ENCODE measurements around the gene CRIP2. TPM values are rescaled to one million over a fixed set of nuclear protein-coding genes. Genes with fewer than 3 reads are reported as not detected.

The CRIP2 gene
- total RNA-seq, 2 experiments from 2014 or later, result 0.16 to 0.41 TPM

GRCh38 chr14:105500726-105501101, 26.1 kb downstream of the CRIP2 start:
- no peak for DNase-seq
- H3K27ac Mint-ChIP-seq, result no peak overlapping the region
- H3K9me3 Mint-ChIP-seq, result no peaks in the 10 kb centered on the region
- H3K36me3 Mint-ChIP-seq, result no peaks in the 10 kb centered on the region
- no peaks in the 10 kb centered on the region for H3K4me1 Mint-ChIP-seq
- no peak overlapping the region for H3K4me3 Mint-ChIP-seq
- peaks cover 9% of the 10 kb centered on the region for H3K27me3 Mint-ChIP-seq

GRCh38 chr14:105501504-105502291, 27.1 kb downstream of the CRIP2 start:
- no peak for DNase-seq
- no peaks in the 10 kb centered on the region for H3K9me3 Mint-ChIP-seq
- no peak overlapping the region for H3K27ac Mint-ChIP-seq
- H3K27me3 Mint-ChIP-seq, result peaks cover 16% of the 10 kb centered on the region
- no peak overlapping the region for H3K4me3 Mint-ChIP-seq
- no peaks in the 10 kb centered on the region for H3K36me3 Mint-ChIP-seq
- no peaks in the 10 kb centered on the region for H3K4me1 Mint-ChIP-seq

DNA sequence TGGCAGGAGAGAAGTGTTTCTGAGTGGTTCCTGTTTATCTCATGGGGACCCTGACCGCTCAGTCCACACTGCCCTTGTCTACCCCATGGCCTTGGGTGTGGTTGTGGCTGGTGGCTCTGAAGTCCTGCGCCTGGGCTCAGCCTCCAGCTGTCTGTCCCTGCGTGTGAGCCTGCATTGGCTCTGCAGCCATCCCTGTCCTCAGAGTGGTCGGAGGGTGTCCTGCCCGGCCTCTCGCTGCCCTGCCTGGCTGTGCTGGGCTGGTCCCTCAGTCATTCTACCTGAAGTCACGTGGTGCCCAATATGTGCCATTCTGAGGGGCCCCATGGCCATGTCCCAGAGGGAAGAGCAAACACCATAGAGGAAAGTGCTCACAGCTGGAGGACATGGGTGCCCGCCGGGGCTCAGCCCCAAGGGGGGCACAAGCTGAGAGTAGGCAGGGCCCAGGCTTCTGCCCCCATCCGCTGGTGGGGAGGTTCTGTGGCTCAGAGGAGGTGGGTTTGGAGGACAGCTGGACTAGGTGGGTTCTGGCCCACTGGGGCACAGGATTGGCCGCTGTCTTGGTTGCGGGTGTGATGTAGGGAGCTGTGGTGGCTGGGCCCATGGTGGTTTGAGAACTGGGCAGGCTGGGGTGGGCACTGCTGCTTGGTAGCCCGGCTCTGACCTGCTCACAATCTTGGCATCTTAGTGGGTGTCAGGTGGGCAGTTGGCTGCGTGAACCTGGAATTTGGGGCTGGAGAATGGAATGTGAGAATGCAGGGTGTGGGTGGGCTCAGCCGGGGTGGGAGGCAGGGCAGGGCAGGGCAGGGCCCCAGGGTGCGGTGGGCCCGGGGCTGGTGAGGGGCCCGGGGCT, 28.1 kb downstream of the CRIP2 start:
- Mint-ChIP-seq H3K27ac (no peak overlapping the region), H3K27me3 (peaks cover 24% of the 10 kb centered on the region), H3K36me3 (no peaks in the 10 kb centered on the region), H3K9me3 (no peaks in the 10 kb centered on the region), H3K4me1 (no peaks in the 10 kb centered on the region), H3K4me3 (no peak overlapping the region)
- DNase-seq, result no peak

GRCh38 chr14:105503296-105503640, 28.6 kb downstream of the CRIP2 start:
- Mint-ChIP-seq H3K9me3 (no peaks in the 10 kb centered on the region), H3K4me3 (no peak overlapping the region), H3K4me1 (no peaks in the 10 kb centered on the region), H3K27ac (no peak overlapping the region), H3K36me3 (no peaks in the 10 kb centered on the region), H3K27me3 (peaks cover 30% of the 10 kb centered on the region)
- DNase-seq, result no peak

DNA sequence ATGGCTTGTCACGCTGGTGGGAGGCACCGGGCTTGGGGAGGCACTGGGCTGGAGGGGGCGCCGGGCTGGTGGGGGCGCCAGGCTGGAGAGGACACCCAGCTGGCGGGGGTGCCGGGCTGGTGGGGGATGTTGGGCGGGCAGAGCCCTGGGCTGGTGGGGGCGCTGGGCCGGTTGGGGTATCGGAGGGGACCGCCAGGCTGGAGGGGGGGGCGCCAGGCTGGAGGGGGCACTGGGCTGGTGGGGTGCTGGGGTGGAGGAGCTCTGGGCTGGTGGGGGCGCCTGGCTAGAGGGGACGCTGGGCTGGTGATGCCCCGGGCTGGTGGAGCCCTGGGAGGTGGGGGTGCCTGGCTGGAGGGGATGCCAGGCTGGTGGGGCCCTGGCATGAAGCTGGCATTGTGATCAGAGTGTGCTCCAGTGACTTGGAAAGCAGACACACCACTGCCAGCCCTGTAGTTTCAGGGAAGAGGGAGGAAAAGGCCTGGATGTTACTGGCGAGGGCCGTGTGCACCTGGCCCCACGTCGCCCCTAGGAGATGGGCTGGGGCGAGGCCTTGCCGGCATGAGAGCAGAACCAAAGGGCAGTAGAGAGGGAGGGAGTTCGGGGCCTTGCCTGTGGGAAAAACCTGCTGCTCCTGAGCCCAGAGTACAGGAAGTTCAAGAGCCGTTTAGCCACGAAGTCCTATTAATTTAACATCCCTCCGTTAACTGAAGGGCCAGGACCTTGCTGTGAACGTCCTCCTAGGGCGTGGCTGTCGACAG, 29.5 kb downstream of the CRIP2 start:
- H3K36me3 Mint-ChIP-seq, result no peaks in the 10 kb centered on the region

DNA sequence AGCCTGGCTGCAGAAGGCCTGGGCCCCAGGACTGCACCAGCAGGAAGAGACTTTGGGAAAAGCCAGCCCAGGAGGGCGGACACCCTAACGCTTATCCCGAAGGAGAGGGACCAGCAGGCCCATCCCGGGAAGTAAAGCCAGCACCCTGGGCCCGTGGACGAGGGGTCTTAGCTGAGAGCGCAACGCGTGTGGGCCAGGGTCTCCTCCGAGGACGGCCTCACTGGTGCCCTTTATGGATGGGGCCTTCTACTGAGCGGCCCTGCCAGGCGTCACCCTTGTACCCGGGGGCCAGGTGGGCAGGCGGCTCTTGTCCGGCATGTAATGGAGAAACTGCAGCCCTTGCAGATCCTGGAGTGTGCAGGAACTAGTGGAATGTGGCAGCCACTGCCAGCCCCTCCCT, 30.5 kb downstream of the CRIP2 start:
- no peaks in the 10 kb centered on the region for H3K36me3 Mint-ChIP-seq
- no peaks in the 10 kb centered on the region for H3K9me3 Mint-ChIP-seq
- H3K27ac Mint-ChIP-seq, result no peak overlapping the region
- no peaks in the 10 kb centered on the region for H3K4me1 Mint-ChIP-seq
- no peak for DNase-seq
- no peak overlapping the region for H3K4me3 Mint-ChIP-seq
- peaks cover 37% of the 10 kb centered on the region for H3K27me3 Mint-ChIP-seq

More for the DNA sequence above, 29.5 kb downstream of the CRIP2 start:
- H3K27me3 Mint-ChIP-seq, result peaks cover 37% of the 10 kb centered on the region
- H3K4me1 Mint-ChIP-seq, result no peaks in the 10 kb centered on the region
- no peaks in the 10 kb centered on the region for H3K9me3 Mint-ChIP-seq
- no peak for DNase-seq
- H3K4me3 Mint-ChIP-seq, result no peak overlapping the region
- no peak overlapping the region for H3K27ac Mint-ChIP-seq

GRCh38 chr14:105507247-105507646, 32.6 kb downstream of the CRIP2 start:
- no peak for DNase-seq
- Mint-ChIP-seq H3K4me1 (no peaks in the 10 kb centered on the region), H3K36me3 (no peaks in the 10 kb centered on the region), H3K27me3 (peaks cover 42% of the 10 kb centered on the region), H3K9me3 (no peaks in the 10 kb centered on the region), H3K4me3 (no peak overlapping the region), H3K27ac (no peak overlapping the region)

- H3K36me3 Mint-ChIP-seq, result no peaks in the 10 kb centered on the region
- no peak overlapping the region for H3K27ac Mint-ChIP-seq
- DNase-seq, result no peak
Measured at GRCh38 chr14:105508069-105508468, 33.4 kb downstream of the CRIP2 start.

DNA sequence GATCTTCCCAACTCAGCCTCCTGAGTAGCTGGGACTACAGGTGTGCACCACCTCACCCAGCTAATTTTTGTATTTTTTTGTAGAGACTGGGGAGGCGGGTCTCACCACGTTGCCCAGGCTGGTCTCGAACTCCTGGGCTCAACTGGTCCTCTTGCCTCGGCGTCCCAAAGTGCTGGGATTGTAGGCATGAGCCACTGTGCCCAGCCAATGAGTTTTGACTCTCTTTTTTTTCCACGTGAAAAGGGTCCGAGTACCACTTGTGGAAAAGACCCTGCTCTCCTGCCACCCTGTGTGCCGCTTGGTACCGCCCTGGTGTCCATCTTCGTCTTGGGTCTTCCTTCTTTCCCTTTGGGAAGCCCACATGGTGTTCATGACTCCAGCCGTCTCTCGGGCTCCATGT, 34.0 kb downstream of the CRIP2 start:
- no peak overlapping the region for H3K27ac Mint-ChIP-seq
- DNase-seq, result no peak
- H3K4me3 Mint-ChIP-seq, result no peak overlapping the region
- no peaks in the 10 kb centered on the region for H3K36me3 Mint-ChIP-seq
- no peaks in the 10 kb centered on the region for H3K4me1 Mint-ChIP-seq
- H3K27me3 Mint-ChIP-seq, result peaks cover 40% of the 10 kb centered on the region
- H3K9me3 Mint-ChIP-seq, result no peaks in the 10 kb centered on the region

More at GRCh38 chr14:105508069-105508468, 33.4 kb downstream of the CRIP2 start:
- peaks cover 42% of the 10 kb centered on the region for H3K27me3 Mint-ChIP-seq
- H3K4me1 Mint-ChIP-seq, result no peaks in the 10 kb centered on the region
- no peak overlapping the region for H3K4me3 Mint-ChIP-seq
- no peaks in the 10 kb centered on the region for H3K9me3 Mint-ChIP-seq

GRCh38 chr14:105517096-105517495, 42.5 kb downstream of the CRIP2 start:
- H3K9me3 Mint-ChIP-seq, result no peaks in the 10 kb centered on the region
- H3K27me3 Mint-ChIP-seq, result peaks cover 51% of the 10 kb centered on the region
- DNase-seq, result no peak
- H3K36me3 Mint-ChIP-seq, result no peaks in the 10 kb centered on the region
- H3K4me1 Mint-ChIP-seq, result no peaks in the 10 kb centered on the region
- no peak overlapping the region for H3K4me3 Mint-ChIP-seq
- H3K27ac Mint-ChIP-seq, result no peak overlapping the region

GRCh38 chr14:105519946-105520698, 45.5 kb downstream of the CRIP2 start:
- no peak for DNase-seq
- Mint-ChIP-seq H3K27me3 (peaks cover 59% of the 10 kb centered on the region), H3K4me3 (no peak overlapping the region), H3K4me1 (no peaks in the 10 kb centered on the region), H3K9me3 (peaks cover 7% of the 10 kb centered on the region), H3K36me3 (peaks cover 2% of the 10 kb centered on the region), H3K27ac (no peak overlapping the region)

DNA sequence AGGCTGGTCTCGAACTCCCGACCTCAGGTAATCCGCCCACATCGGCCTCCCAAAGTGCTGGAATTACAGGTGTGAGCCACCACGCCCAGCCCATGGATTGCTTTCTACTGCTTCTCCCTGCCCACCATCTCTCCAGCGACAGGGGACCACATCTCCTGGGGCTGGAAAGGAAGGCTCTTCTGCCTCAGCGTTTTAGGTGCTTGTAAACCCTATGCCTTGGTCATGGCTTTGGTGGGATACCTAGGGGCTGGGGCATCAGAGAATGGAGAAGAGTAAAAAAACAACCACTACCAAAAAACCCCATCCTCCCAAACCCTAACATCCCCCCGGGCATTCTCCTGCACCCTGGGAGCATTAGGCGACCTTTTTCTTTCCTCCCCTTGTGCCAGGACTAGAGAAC, 50.7 kb downstream of the CRIP2 start:
- no peak overlapping the region for H3K27ac Mint-ChIP-seq
- DNase-seq, result no peak
- peaks cover 13% of the 10 kb centered on the region for H3K4me1 Mint-ChIP-seq
- H3K4me3 Mint-ChIP-seq, result no peak overlapping the region
- peaks cover 7% of the 10 kb centered on the region for H3K9me3 Mint-ChIP-seq
- peaks cover 23% of the 10 kb centered on the region for H3K36me3 Mint-ChIP-seq
- H3K27me3 Mint-ChIP-seq, result peaks cover 29% of the 10 kb centered on the region

DNA sequence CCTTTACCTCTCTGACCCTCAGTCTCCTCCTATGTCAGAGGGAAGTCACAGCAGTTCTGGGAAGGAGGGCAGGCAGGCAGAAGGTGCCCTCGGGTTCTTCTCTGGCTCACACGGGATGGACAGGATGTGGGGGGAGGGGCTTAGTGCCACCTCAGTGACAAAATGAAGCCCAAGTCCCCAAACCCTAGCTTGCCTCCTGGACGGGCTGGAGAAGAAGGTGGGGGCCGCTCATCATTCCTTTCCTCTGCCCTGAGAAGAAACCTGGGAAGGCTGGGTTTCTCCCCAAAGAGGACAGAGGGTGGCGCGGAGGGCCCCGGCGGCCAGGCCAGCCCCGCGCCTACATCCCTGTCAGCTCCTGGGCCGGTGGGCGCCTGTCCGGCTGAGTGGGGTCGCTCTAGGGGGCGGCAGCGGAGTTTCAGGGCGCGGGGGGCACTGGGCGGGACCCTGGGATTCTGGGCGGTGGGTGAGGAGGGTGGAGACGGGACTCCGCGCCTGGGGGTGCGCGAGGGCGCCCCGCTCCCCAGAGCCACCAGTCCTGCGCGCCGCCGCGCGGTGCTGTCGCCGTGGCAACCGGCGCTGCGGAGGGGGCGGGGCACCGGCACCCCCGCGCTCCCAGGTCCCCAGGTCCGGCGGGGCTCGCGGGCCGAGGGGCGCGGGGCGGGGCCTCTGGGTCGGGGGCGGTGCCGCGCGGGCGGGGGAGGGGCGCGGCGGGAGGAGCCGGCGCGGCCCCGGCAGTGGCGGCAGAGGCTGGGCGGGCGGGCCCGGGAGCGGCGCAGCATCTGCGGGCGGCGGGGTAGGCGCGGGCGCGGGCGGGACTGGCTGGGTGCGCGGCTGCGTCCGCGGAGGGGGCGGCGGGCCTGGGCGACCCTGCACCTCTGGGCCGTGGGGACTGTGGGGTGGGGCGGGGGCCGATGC, 51.5 kb downstream of the CRIP2 start, which contains the start of gene TMEM121:
Gene TMEM121, plus strand, starts transcription at position 723 of the 915 bp plus-strand sequence. CDS start 2,252 bp downstream, outside the sequence.
- Mint-ChIP-seq H3K27ac (peak within 1 kb of the TSS; percentile 80), H3K4me1 (peaks cover 16% of the 10 kb centered on the region), H3K4me3 (peak within 1 kb of the TSS; percentile 86)

More for the DNA sequence above, 51.5 kb downstream of the CRIP2 start, which contains the start of gene TMEM121:
- Mint-ChIP-seq H3K9me3 (peaks cover 7% of the 10 kb centered on the region), H3K27me3 (peaks cover 28% of the 10 kb centered on the region), H3K36me3 (peaks cover 24% of the 10 kb centered on the region)
- peak; percentile 62 for DNase-seq
